Astrocyte of the cerebellum (primary cell): ENCODE results near the gene ING3.

Source experiments
- DNase-seq: peaks from one replicate; pipeline ENCODE4 v3.0.0-alpha.2; 2011; ENCODE audit warnings: low read depth
- H3K4me3 ChIP-seq: 2 replicates; pipeline ENCODE4 v1.5.1; 2011; ENCODE audit warnings: mild to moderate bottlenecking, low read depth, low read length, moderate library complexity
- CTCF ChIP-seq: IDR thresholded peaks from 2 replicates; pipeline ENCODE4 v1.5.1; 2012; ENCODE audit warnings: low read length, low read depth, moderate library complexity, mild to moderate bottlenecking; ENCODE audit errors: missing control alignments
- in situ Hi-C: cut with HindIII; loops from 2 replicates; pipeline ENCODE4 v1.10.0; 2017; ENCODE audit warnings: low sequenced_read_pairs

ING3 gene

DNA sequence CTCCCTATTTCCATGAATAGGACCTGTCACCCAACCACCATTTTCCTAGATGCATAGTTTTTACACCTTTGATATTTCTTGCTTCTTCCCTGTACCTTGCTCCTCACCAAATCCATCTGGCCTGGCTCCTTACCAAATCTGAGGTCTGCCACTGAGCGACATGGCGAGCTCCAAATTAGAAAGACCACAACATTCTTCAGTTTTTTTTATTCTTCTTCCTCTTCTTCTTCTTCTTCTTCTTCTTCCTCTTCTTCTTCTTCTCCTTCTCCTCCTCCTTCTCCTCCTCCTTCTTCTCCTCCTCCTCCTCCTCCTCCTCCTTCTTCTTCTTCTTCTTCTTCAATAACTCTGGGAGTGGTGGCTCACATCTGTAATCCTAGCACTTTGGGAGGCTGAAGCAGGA lies 45.1 kb downstream of the ING3 start:
- no peak overlapping the region for H3K4me3 ChIP-seq
- no peak for TF ChIP-seq CTCF
- DNase-seq: no peak
- in situ Hi-C loops: loop anchor here (10.0 to 25.0 kb wide), 3 partner anchors 79 to 542 kb away; no protein-coding TSS in a partner anchor

DNA sequence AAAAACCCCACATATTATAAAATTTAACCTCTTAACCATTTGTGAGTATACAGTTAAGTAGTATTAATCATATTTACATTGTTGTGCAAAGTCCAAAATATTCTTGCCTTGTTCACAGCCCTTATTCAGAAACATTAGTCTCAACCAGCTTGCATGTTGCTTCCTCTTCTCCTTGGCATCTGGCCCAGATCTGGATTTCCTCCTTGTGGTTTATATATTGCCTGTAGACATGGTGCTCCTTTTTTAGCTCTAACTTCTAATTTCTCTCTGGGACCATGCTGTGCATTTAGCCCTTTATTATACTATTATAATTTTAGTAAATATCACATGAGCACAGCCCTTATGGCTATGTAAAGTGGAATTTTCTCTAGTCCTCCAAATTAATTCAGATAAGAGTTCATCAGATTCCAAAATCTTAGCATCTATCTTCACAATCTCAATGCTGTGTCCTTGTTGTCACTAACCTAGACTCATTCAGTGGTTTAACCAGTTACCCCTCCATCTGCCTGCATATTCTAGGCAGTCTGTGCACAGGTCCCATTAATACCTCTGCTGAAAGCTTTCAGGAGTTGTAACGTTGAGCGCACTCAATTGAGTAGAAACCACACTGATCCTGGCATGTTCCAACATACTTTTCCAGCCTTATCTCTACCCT lies 45.9 kb downstream of the ING3 start:
- DNase-seq: peak; percentile 85
- no peak overlapping the region for H3K4me3 ChIP-seq

DNA sequence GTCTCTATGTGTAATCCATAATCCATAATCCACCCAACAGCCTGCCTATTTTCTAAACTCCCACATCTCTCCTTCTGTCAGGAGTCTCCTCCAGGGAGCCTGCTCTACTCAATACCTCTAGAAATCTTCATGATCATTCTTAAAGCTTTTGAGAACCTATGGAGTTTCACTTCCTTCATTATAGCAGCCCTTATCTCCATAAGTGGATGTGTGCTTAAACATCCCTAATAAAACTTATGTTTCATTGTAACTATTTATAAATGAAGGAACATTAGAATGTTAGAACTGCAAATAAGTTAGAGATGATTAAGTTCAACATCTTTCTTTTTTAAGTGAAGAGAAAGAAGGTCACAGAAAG lies 46.4 kb downstream of the ING3 start:
- DNase-seq: no peak
- no peak for TF ChIP-seq CTCF
- H3K4me3 ChIP-seq: no peak overlapping the region
- in situ Hi-C loops: loop anchor here (10.0 to 25.0 kb wide), 3 partner anchors 78 to 540 kb away; no protein-coding TSS in a partner anchor

More for the DNA sequence above, 45.9 kb downstream of the ING3 start:
- TF ChIP-seq CTCF: no peak
- in situ Hi-C loops: loop anchor here (10.0 to 25.0 kb wide), 3 partner anchors 78 to 541 kb away; no protein-coding TSS in a partner anchor

- in situ Hi-C loops: loop anchor here (10.0 to 25.0 kb wide), 3 partner anchors 77 to 539 kb away; no protein-coding TSS in a partner anchor
- no peak for TF ChIP-seq CTCF
- no peak for DNase-seq
- H3K4me3 ChIP-seq: no peak overlapping the region
These were observed 47.4 kb downstream of the ING3 start for GRCh38 chr7:120997882-120998474.

DNA sequence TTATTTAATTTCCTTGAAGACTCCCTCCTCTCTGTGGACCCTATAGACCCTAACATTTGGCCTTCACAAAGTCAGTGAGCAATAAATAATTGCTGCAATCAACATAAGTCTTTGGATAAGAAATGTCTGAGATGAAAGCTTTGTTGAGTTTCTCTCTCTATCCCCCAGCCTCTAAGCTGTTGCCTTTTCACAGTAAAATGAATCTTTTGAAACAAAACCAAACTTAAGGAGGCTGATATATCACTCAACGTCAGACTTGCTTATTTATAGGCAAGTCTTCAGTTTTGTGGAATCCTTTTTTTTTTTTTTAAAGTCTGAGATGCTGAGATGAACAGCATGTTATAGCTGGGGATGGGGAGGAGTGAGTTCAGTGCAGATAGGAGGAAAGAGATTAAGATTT lies 47.9 kb downstream of the ING3 start:
- TF ChIP-seq CTCF: no peak
- no peak for DNase-seq
- in situ Hi-C loops: loop anchor here (10.0 to 25.0 kb wide), 3 partner anchors 76 to 539 kb away; no protein-coding TSS in a partner anchor
- no peak overlapping the region for H3K4me3 ChIP-seq

- TF ChIP-seq CTCF: no peak
- H3K4me3 ChIP-seq: no peak overlapping the region
- in situ Hi-C loops: loop anchor here (10.0 to 25.0 kb wide), 3 partner anchors 76 to 538 kb away; no protein-coding TSS in a partner anchor
- DNase-seq: no peak
These were observed 48.5 kb downstream of the ING3 start for GRCh38 chr7:120998996-120999565.
